K562 (cell line): ENCODE data around the gene LRRC75A. TPM values are rescaled to one million over a fixed set of nuclear protein-coding genes. Genes with fewer than 3 reads are reported as not detected.

Experiments
- BHLHE40 ChIP-seq: IDR thresholded peaks from 2 replicates; pipeline ENCODE4 v1.6.1; 2011; ENCODE audit warnings: low read length, improper control_type of control experiment
- ZKSCAN1 ChIP-seq: fragments of 150-350 bp; IDR thresholded peaks from 2 replicates; pipeline ENCODE4 v1.6.1; 2016; ENCODE audit warnings: low read depth, low read length
- ZNF586 ChIP-seq: fragments of 450-650 bp; formaldehyde crosslinking; conservative IDR thresholded peaks from 2 replicates; pipeline ENCODE4 v1.4.0; 2020; ENCODE audit warnings: mild to moderate bottlenecking, moderate library complexity
- polyA plus RNA-seq, 8 experiments: library from polyadenylated mRNA; depleted of rRNA in 4 of 8; stranded (reverse) in 5 of 8; unstranded in 3 of 8; fragments of >200 nt; fragmentation: Nextera tagmentation in 2 of 8; fragmentation: Illumina TruSeq in 1 of 8; extraction: Ambion mirVana in 2 of 8; extraction: Trizol in 1 of 8; gene quantifications; 2 replicates each; pipeline versions ENCODE4 v1.2.1 to v1.2.3, GENCODE V29; 2011 to 2014; ENCODE audit warnings: inconsistent platforms in 1 of 8, missing spikeins in 1 of 8
- total RNA-seq, 7 experiments: library from RNA; depleted of rRNA in 6 of 7; stranded (reverse); fragments of >200 nt in 6 of 7; fragmentation: Illumina TruSeq in 2 of 7; extraction: Trizol in 2 of 7; gene quantifications; 2 replicates each; pipeline versions ENCODE4 v1.2.1 to v1.2.3, GENCODE V29; 2011 to 2021; ENCODE audit warnings: low replicate concordance in 1 of 7
- TF ChIP-seq, protein P1 (sequence below): fragments of 450-650 bp; IDR thresholded peaks from 2 replicates; pipeline ENCODE4 v1.6.1; 2014; ENCODE audit warnings: low read depth, mild to moderate bottlenecking, moderate library complexity, borderline replicate concordance
- TF ChIP-seq, protein P2 (sequence below): sonication (generic); formaldehyde crosslinking; IDR thresholded peaks from 2 replicates; pipeline ENCODE4 v1.8.0; 2022; ENCODE audit warnings: mild to moderate bottlenecking, missing genetic modification reagents

The LRRC75A gene
- total and polyA plus RNA-seq, 9 of the 15 experiments (the other 6 are each of a cell fraction or from before 2014, with no cell fraction given): 0.04 to 0.34 (median 0.08) TPM; not detected in 5

DNA sequence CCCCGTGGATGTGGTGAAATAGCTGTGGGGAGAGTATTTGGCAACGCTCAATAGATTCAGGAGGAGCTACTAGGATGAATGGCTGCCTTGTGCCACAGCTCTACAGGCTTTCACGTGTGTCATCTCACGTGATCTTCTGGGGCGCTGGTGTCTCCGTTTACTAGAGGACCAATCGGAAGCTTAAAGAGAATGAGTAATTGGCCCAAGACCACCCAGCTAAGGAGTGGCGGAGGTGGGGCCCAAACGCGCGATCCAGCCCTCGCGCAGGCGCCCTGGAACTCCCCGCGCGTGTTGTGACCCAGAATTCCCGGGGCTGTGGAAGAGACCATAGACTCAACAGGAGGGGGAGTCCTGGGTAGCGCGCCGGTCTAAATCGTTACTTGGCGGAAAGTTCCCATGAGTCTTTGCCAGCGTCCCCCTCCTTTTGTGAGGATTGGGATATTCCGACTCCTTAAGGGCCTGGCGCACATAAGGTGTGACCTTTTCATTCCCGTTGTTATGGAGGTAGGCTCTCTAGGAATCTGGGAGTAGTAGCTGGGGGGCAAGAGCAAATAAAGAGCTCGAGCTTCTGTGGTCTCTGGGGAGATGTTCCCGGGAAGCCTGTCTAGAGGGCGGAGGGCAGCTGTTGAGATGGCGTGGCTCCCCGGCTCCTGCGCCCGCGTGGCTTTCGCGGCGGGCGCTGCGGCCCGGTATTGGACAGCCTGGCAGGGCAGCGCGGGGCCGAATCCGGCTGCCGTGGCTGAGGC is 53.3 kb downstream of the LRRC75A start (continued):
- TF ChIP-seq, protein P1, sequence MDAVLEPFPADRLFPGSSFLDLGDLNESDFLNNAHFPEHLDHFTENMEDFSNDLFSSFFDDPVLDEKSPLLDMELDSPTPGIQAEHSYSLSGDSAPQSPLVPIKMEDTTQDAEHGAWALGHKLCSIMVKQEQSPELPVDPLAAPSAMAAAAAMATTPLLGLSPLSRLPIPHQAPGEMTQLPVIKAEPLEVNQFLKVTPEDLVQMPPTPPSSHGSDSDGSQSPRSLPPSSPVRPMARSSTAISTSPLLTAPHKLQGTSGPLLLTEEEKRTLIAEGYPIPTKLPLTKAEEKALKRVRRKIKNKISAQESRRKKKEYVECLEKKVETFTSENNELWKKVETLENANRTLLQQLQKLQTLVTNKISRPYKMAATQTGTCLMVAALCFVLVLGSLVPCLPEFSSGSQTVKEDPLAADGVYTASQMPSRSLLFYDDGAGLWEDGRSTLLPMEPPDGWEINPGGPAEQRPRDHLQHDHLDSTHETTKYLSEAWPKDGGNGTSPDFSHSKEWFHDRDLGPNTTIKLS: no peak; the same call in 1 of the 2 replicates
- TF ChIP-seq, protein P2, sequence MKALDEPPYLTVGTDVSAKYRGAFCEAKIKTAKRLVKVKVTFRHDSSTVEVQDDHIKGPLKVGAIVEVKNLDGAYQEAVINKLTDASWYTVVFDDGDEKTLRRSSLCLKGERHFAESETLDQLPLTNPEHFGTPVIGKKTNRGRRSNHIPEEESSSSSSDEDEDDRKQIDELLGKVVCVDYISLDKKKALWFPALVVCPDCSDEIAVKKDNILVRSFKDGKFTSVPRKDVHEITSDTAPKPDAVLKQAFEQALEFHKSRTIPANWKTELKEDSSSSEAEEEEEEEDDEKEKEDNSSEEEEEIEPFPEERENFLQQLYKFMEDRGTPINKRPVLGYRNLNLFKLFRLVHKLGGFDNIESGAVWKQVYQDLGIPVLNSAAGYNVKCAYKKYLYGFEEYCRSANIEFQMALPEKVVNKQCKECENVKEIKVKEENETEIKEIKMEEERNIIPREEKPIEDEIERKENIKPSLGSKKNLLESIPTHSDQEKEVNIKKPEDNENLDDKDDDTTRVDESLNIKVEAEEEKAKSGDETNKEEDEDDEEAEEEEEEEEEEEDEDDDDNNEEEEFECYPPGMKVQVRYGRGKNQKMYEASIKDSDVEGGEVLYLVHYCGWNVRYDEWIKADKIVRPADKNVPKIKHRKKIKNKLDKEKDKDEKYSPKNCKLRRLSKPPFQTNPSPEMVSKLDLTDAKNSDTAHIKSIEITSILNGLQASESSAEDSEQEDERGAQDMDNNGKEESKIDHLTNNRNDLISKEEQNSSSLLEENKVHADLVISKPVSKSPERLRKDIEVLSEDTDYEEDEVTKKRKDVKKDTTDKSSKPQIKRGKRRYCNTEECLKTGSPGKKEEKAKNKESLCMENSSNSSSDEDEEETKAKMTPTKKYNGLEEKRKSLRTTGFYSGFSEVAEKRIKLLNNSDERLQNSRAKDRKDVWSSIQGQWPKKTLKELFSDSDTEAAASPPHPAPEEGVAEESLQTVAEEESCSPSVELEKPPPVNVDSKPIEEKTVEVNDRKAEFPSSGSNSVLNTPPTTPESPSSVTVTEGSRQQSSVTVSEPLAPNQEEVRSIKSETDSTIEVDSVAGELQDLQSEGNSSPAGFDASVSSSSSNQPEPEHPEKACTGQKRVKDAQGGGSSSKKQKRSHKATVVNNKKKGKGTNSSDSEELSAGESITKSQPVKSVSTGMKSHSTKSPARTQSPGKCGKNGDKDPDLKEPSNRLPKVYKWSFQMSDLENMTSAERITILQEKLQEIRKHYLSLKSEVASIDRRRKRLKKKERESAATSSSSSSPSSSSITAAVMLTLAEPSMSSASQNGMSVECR (CRISPR knock-in tag): no peak; the same call in 1 of the 2 replicates
- TF ChIP-seq BHLHE40: peak; percentile 95
- TF ChIP-seq ZKSCAN1: 0 out of 2 replicates have a peak, but pooled peaks have one; percentile 17
- TF ChIP-seq ZNF586 (CRISPR knock-in tag): no peak
